Vagina (tissue), 2 donors: ENCODE data around the gene CRY2. TPM values are rescaled to one million over a fixed set of nuclear protein-coding genes. Genes with fewer than 3 reads are reported as not detected.
"Not testable (repeated sequence)": the region's sequence is repeated elsewhere in the genome, so short reads cannot be mapped to it uniquely, and the experiment has no call there.

ENCODE experiments used
- DNase-seq, 2 donors: peaks; one replicate each; pipeline ENCODE4 v3.0.0-alpha.2; 2017; ENCODE audit errors: extremely low spot score in 2 of 2
- H3K27ac ChIP-seq: fragments of 200-600 bp; sonication (generic); one replicate; pipeline ENCODE4 v1.5.1; 2019
- H3K27me3 ChIP-seq: fragments of 200-600 bp; sonication (generic); one replicate; pipeline ENCODE4 v1.5.1; 2019
- H3K36me3 ChIP-seq, 2 donors: fragments of 200-600 bp; sonication (generic); one replicate each; pipeline ENCODE4 v1.5.1; 2017 to 2019
- H3K4me1 ChIP-seq: fragments of 200-600 bp; sonication (generic); one replicate; pipeline ENCODE4 v1.5.1; 2019
- H3K4me3 ChIP-seq, 2 donors: fragments of 200-600 bp; sonication (generic); 1 replicate in 1 of 2; 2 replicates in 1 of 2; pipeline ENCODE4 v1.5.1; 2016 to 2019
- H3K9me3 ChIP-seq: fragments of 200-600 bp; sonication (generic); one replicate; pipeline ENCODE4 v1.5.1; 2019
- POLR2A ChIP-seq, 2 donors: fragments of 450-650 bp; IDR thresholded peaks; one replicate each; pipeline ENCODE4 v1.6.1; 2017; ENCODE audit warnings: antibody characterized with exemption in 2 of 2, mild to moderate bottlenecking in 2 of 2, moderate library complexity in 2 of 2
- POLR2AphosphoS5 ChIP-seq, 2 donors: sonication (generic); formaldehyde crosslinking; IDR thresholded peaks; one replicate each; pipeline ENCODE4 v1.9.0; 2017; ENCODE audit warnings: antibody characterized with exemption in 2 of 2, mild to moderate bottlenecking in 2 of 2, low read depth in 1 of 2; ENCODE audit not compliant: insufficient read depth in 1 of 2
- intact Hi-C: fragments of 100-400 bp; cut with DNase I; formaldehyde crosslinking; loops from one replicate; pipeline ENCODE4 v1.15.1; 2023
- total RNA-seq: library from RNA; depleted of rRNA; stranded (reverse); fragments of >200 nt; gene quantifications from one replicate; pipeline ENCODE4 v1.2.3, GENCODE V29; 2016
- TF ChIP-seq, protein P1 (sequence below), 3 experiments: fragments of 450-650 bp in 2 of 3; fragments of 200-600 bp in 1 of 3; sonication (generic) in 1 of 3; IDR thresholded peaks; one replicate each; pipeline ENCODE4 v1.5.1; 2017 to 2019; ENCODE audit warnings: antibody characterized with exemption in 3 of 3, mild to moderate bottlenecking in 2 of 3, moderate library complexity in 2 of 3

Gene CRY2
- total RNA-seq, 1 donor from 2014 or later: 54.3 TPM

DNA sequence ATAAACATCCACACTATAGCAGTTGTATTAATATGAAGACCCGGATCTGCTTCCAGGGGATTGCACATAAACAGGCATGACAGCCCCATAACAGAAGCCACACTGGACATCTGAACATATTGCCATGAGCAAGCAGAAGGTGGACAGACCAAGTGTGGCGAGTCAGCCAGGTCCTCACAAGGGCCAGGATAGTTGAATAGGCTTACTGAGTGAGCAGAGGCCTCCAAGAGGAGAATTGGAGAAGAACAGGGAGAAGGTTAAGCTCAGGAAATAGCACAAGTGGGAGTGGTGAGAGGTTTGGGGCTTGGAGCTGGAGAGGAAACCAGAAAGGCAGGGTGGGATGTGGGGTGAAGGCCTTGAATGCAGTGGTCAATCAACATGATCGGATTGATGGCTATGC, 31.5 kb upstream of the CRY2 start:
- Histone ChIP-seq H3K36me3 (peaks cover 3 to 18% of the 10 kb centered on the region in 2 donors), H3K9me3 (no peaks in the 10 kb centered on the region), H3K4me3 (no peak overlapping the region), H3K27me3 (no peaks in the 10 kb centered on the region), H3K27ac (no peak overlapping the region), H3K4me1 (no peaks in the 10 kb centered on the region)
- no peak for DNase-seq
- TF ChIP-seq, protein P1, sequence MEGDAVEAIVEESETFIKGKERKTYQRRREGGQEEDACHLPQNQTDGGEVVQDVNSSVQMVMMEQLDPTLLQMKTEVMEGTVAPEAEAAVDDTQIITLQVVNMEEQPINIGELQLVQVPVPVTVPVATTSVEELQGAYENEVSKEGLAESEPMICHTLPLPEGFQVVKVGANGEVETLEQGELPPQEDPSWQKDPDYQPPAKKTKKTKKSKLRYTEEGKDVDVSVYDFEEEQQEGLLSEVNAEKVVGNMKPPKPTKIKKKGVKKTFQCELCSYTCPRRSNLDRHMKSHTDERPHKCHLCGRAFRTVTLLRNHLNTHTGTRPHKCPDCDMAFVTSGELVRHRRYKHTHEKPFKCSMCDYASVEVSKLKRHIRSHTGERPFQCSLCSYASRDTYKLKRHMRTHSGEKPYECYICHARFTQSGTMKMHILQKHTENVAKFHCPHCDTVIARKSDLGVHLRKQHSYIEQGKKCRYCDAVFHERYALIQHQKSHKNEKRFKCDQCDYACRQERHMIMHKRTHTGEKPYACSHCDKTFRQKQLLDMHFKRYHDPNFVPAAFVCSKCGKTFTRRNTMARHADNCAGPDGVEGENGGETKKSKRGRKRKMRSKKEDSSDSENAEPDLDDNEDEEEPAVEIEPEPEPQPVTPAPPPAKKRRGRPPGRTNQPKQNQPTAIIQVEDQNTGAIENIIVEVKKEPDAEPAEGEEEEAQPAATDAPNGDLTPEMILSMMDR (IDR thresholded peaks at IDR 0.05): no peak
- TF ChIP-seq POLR2A (IDR thresholded peaks at IDR 0.05): no peak
- TF ChIP-seq POLR2AphosphoS5 (IDR thresholded peaks at IDR 0.05; ENCODE audit: insufficient read depth in 1 of 2, low read depth in 1 of 2): no peak
- intact Hi-C loops: no loop called here

DNA sequence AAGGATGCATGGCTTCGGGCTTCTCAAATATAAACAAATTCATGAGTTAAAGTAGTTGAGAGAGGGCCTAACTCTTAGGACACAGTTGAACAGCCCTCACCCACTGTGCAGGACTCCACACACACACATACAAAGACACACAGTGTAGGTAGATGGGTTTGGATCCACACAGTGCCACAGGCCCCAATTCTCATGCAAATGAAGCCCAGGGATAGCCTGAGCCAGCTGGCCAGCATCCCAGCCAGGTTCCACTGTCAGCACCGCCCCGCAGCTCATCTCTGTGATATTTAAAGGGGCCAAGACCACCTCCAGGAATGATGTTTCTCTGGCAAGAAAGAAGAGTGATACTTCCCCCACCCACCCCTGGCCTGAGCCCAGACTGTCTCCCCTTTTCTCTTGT, 30.7 kb upstream of the CRY2 start:
- Histone ChIP-seq H3K27ac (no peak overlapping the region), H3K36me3 (peaks cover 0 to 9% of the 10 kb centered on the region in 2 donors), H3K4me3 (no peak overlapping the region), H3K27me3 (no peaks in the 10 kb centered on the region), H3K9me3 (no peaks in the 10 kb centered on the region), H3K4me1 (no peaks in the 10 kb centered on the region)
- intact Hi-C loops: no loop called here
- TF ChIP-seq POLR2AphosphoS5 (IDR thresholded peaks at IDR 0.05; ENCODE audit: insufficient read depth in 1 of 2, low read depth in 1 of 2): no peak
- TF ChIP-seq, protein P1 (IDR thresholded peaks at IDR 0.05): no peak
- TF ChIP-seq POLR2A (IDR thresholded peaks at IDR 0.05): no peak
- no peak for DNase-seq

DNA sequence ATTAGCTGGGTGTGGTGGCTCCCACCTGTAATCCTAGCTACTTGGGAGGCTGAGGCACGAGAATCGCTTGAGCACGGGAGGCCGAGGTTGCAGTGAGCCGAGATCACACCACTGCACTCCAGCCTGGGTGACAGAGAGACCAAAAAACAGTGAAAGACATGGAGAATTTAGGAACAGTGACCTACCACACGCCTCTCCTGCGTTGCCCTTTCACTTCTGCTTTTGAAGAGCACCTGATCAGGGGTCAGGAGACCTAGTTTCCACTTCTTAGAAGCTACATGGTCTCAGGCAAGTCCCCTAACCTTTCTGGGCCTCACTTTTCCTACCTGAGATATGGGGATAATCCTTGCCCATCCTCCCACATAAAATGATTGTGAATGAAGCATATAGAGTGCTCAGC, 30.1 kb upstream of the CRY2 start:
- DNase-seq: no peak
- H3K36me3 ChIP-seq: peaks cover 0 to 3% of the 10 kb centered on the region in 2 donors

DNA sequence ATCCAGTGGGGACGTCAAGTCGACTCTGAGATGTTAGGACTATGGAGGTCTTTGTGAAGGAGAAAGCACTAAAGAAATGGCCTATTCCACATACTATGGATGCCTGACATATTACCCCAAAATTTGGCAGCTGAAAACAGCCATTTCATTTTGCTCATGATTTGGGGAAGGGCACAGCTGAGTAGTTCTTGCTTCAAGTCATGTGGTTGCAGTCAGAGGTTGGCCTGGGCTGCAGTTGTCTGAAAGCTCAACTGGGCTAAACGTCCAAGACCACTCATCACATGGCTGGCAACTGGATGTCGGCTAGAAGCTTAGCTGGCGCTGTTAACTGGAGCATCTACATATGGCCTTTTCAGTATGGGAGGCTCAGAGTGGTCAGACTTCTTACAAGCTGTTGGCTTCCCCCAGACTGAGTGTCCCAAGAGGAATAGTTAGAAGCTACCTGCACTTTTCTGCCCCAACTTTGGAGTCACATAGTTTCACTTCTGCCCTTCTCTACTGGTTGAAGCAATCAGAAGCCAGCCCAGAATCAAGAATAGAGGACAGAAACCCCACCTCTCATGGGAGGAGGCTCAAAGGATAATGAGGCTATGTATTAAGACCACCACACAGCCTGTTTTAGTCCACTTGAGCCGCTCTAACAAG, 28.2 kb upstream of the CRY2 start:
- intact Hi-C loops: no loop called here
- Histone ChIP-seq H3K9me3 (no peaks in the 10 kb centered on the region), H3K27ac (no peak overlapping the region), H3K27me3 (no peaks in the 10 kb centered on the region), H3K36me3 (no peaks in the 10 kb centered on the region), H3K4me3 (no peak overlapping the region), H3K4me1 (no peaks in the 10 kb centered on the region)
- TF ChIP-seq POLR2A (IDR thresholded peaks at IDR 0.05) (no peak), POLR2AphosphoS5 (IDR thresholded peaks at IDR 0.05; ENCODE audit: insufficient read depth in 1 of 2, low read depth in 1 of 2) (no peak)
- TF ChIP-seq, protein P1 (IDR thresholded peaks at IDR 0.05): no peak
- no peak for DNase-seq

More for the DNA sequence above, 30.1 kb upstream of the CRY2 start:
- Histone ChIP-seq H3K27ac (no peak overlapping the region), H3K4me3 (no peak overlapping the region), H3K27me3 (no peaks in the 10 kb centered on the region), H3K9me3 (no peaks in the 10 kb centered on the region), H3K4me1 (no peaks in the 10 kb centered on the region)
- intact Hi-C loops: no loop called here
- TF ChIP-seq POLR2A (IDR thresholded peaks at IDR 0.05) (no peak), POLR2AphosphoS5 (IDR thresholded peaks at IDR 0.05; ENCODE audit: insufficient read depth in 1 of 2, low read depth in 1 of 2) (no peak)
- TF ChIP-seq, protein P1 (IDR thresholded peaks at IDR 0.05): no peak

DNA sequence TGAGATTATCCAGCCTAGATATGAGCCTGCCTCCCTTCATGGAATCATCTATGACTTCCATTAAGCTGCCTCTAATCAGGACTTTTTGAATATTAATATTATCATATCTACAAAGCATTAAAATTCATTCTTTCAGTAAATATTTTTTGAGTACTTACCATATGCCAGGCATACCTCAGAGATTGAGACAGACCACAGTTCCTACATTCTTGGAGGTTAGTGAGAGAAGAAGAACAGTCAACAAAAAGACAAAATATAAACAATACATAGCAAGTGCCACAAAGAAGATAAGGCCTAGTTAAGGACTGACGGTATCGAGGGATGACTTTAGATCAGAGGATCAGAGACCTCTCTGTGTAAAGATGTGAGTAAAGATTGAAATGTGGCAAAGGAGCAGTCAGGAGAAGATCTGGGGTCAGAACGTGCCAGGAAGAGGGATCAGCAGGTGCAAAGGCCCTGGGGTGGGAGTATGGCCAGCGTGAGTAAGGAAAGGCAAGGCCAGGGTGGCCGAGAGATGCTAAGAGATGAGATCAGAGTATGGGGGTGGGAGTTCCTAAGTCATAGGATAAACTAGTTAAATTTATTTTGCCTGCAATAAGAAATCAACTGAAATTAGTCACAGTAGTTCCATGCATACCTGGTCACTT, 26.9 kb upstream of the CRY2 start:
- Histone ChIP-seq H3K27ac (no peak overlapping the region), H3K4me1 (no peaks in the 10 kb centered on the region), H3K27me3 (no peaks in the 10 kb centered on the region), H3K9me3 (no peaks in the 10 kb centered on the region), H3K4me3 (no peak overlapping the region), H3K36me3 (no peaks in the 10 kb centered on the region)
- TF ChIP-seq POLR2AphosphoS5 (IDR thresholded peaks at IDR 0.05; ENCODE audit: insufficient read depth in 1 of 2, low read depth in 1 of 2) (no peak), POLR2A (IDR thresholded peaks at IDR 0.05) (no peak)
- TF ChIP-seq, protein P1 (IDR thresholded peaks at IDR 0.05): no peak
- intact Hi-C loops: no loop called here
- DNase-seq: no peak

DNA sequence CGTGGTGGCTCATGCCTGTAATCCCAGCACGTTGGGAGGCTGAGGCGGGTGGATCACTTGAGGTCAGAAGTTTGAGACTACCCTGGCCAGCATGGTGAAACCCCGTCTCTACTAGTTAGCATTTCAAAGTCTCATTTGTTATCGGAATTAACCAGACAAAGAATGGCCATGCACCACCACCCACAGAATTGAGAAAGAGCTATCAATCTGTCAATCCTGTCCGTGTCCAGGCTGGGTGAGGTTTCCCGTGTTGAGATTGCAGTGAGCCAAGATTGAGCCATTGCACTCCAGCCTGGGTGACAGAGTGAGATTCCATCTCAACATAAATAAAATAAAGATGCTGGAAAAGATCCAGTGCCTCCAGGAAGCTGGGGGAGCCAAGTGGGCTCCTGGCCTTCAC, 20.8 kb upstream of the CRY2 start:
- H3K4me3 ChIP-seq, H3K27ac ChIP-seq, intact Hi-C loops: not testable (repeated sequence)

More for the DNA sequence above, 20.8 kb upstream of the CRY2 start:
- not testable (repeated sequence) for H3K4me1 ChIP-seq, H3K36me3 ChIP-seq, H3K9me3 ChIP-seq, DNase-seq, H3K27me3 ChIP-seq
